HG03442 (cell line): Measurements from ENCODE around the gene PAF1.
A peak's percentile ranks its signal among the peaks of the same experiment; 100 is the strongest.

ENCODE experiments used
- ATAC-seq: cut with Tn5 transposase; IDR thresholded peaks from one replicate; pipeline ENCODE4 v1.9.1; 2021; ENCODE audit warnings: mild to moderate bottlenecking, moderate library complexity; ENCODE audit not compliant: unreplicated experiment

The PAF1 gene

DNA sequence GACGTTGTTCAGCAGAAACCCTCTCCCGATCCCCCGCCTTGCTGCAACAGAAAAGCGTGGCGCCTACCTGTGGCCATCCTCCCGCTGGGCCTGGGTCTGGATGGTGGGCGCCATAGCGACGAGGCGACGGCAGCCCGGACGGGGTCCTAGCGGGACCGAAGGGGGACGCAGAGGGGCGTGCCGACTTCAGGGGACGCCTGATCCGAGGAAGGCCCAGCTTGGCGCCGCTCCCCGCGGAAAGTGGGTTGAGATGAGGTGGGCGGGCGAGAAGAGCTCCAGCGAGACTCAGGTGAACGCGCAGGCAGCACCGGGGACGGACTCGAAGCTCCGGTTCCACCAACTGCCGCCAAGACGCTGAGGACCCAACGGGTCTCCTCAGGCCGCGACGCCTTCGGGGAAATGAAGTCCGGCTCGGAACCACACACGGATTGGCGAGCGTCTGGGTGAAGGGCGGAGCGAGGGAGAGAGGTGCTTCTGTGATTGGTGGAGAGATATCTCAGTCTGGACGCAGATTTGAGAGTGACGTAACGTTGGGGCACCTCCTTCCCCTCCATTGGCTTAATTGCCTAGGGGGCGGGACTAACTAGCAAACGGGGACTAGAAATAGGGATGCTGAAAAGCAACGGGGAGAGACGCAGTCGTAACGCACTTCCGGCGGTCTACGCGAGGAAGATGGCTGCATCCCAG, at the start of gene PAF1, which contains the start of gene MED29:
TSS of gene PAF1 (minus strand) at position 356 of the 687 bp plus-strand sequence. CDS start at position 114, 242 bp downstream.
TSS of gene MED29 (plus strand) at position 628 of the 687 bp plus-strand sequence. CDS start at position 673, 45 bp downstream.
- ATAC-seq: peak; percentile 88

DNA sequence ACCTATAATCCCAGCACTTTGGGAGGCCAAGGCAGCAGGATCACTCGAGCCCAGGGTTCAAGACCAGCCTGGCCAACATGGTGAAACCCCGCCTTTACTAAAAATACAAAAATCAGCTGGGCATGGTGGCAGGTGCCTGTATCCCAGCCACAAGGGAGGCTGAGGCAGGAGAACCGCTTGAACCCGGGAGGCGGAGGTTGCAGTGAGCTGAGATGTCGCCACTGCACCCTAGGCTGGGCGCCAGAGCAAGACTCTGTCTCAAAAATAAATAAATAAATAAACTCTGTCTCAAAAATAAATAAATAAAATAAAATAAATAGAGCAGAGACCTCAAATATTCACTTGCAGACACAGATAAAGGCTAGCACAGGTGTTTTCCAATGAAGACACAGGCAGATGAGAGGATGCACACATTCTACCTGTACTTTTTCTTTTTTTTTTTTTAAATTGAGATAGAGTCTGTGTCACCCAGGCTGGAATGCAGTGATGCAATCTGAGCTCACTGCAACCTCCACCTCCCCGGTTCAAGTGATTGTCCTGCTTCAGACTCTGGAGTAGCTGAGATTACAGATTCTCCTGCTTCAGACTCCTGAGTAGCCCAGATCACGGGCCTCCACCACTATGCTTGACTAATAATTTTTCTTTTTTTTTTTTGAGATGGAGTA, 47.5 kb upstream of the PAF1 start:
- no peak for ATAC-seq

DNA sequence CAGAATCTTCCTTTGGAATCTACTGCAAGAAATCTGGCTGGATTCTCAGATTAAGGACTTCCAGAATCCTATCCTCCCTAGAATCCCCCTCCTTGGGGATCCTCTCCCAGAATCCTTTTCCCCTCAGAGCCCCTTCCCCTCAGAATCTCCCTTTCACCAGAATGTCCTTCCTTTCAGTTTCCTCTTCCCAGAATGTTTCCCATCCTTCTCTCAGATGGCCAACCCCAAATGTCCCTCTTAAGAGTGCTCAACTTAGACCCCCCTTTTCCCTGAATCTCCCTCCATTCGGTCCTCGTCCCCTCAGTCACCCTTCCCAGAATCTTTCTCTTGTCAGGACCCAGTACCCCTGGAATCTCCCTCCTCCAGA, 45.4 kb upstream of the PAF1 start:
- no peak for ATAC-seq

DNA sequence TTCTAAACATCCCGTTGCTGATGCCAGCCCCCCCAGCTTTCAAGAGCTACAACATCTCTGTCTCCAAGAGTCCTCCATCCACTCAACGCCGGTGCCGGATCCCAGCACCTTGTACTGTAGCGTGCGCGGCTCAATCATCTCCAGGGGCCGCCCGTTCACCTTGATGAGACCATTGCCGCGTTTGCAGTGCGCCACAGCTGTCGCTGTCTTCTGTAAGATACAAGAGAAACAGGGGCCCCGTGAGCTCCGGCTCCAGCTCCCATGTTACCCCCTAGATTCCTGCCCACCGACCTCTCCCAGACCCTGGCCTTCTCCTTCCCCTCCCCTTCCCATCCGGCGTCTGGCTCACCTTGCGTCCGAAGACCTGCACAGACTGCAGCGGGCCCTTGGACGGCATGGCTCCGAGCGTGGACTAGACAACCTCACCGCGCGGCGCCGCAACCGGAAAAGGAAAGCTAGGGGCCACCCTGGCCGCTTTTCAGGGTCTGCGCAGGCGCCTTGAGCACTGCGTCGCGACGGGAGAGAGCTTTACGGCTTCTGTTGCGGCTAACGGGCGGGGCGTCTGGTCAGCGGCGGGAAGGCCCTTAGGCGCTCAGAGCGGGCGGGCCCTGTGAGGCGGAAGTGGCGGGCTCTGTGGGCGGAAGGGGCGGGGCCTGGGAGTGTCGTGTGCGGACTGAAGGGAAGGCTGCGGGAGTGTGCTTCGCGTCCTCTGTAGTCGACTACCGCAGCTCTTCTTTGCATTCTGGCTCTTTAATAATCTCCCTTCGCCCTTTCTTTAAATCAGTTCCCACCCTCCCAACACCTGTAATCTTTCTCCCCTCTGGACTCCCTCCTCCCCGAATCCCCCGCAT, 44.8 kb upstream of the PAF1 start, which contains the start of gene RPS16:
TSS of gene RPS16 (minus strand) at position 451 of the 851 bp plus-strand sequence. CDS start at position 397, 54 bp downstream.
- peak; percentile 71 for ATAC-seq

DNA sequence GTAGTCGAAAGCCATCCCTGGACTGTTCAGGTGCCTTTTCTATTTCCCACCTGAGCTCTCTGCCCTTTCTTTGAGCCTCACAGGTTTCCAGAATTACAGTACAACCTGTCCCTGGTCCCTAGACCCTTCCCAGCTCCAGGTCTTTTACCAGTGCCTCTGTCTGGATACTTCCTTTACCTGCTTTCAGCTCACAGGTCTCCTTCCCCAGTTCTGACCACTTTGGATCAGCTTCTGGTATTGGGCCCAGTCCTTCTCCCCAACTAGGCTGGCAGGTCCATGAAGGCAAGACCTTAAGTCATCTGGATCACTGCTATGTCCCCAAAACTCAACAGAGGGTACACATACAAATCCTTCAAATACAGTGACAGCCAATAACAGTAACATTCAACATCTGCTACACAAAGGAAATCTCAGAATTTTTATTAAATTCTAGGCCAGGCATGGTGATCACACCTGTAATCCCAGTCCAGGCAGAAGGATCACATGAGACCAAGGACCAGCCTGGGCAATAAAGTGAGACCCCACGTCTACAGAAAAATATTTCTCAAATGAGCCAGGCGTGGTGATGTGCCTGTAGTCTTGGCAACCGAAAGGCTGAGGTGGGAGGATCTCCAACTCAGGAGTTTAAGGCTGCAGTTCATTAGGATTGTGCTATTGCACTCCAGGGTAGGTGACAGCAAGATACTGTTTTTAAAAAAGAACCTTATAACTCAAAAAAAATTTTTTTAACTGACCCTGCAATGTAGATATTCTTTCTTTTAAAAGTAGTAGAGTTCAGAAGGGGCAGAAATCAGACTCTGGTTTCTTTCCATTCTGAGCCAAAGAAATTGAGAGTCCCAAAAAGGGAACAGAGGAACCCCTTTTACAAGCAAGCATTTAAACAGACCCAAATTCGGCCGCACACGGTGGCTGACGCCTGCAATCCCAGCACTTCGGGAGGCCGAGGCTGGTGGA, 43.5 kb upstream of the PAF1 start:
- no peak for ATAC-seq

DNA sequence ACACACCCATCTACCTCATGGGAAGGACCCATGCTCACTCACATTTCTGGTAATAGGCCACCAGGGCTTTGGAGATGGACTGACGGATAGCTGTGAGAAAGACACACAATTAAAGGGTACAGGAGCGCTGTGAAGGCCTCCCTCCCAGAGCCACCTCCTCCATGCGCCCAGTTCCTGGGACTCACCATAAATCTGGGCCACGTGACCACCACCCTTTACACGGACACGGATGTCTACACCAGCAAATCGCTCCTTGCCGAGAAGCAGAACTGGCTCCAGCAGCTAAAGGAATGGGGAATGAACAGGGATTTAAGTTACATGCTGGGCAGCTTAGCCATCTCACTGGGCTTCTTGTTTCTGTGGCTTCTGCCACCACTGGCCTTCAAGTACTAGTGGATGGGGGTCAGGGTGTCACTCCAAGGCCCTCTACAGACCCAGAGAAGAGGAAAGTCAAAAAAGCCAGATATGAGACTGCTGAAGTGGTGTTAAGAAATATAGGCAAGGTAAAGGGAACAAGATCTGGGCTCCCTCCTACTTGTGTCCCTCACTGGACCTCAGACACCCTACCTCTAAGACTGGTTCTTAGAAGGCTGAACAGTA, 42.7 kb upstream of the PAF1 start:
- no peak for ATAC-seq

DNA sequence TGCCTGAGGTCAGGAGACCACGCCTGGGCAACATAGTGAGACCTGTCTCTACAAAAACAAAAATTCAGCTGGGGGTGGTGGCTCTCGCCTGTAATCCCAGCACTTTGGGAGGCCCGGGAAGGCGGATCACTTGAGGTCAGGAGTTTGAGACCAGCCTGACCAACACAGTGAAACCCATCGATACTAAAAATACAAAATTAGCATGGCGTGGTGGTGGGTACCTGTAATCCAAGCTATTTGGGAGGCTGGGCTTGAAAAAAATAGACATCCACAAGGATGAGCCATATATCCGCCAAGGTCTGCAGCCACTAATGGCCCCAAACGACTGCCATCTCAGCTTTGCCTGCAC, 41.7 kb upstream of the PAF1 start:
- no peak for ATAC-seq

DNA sequence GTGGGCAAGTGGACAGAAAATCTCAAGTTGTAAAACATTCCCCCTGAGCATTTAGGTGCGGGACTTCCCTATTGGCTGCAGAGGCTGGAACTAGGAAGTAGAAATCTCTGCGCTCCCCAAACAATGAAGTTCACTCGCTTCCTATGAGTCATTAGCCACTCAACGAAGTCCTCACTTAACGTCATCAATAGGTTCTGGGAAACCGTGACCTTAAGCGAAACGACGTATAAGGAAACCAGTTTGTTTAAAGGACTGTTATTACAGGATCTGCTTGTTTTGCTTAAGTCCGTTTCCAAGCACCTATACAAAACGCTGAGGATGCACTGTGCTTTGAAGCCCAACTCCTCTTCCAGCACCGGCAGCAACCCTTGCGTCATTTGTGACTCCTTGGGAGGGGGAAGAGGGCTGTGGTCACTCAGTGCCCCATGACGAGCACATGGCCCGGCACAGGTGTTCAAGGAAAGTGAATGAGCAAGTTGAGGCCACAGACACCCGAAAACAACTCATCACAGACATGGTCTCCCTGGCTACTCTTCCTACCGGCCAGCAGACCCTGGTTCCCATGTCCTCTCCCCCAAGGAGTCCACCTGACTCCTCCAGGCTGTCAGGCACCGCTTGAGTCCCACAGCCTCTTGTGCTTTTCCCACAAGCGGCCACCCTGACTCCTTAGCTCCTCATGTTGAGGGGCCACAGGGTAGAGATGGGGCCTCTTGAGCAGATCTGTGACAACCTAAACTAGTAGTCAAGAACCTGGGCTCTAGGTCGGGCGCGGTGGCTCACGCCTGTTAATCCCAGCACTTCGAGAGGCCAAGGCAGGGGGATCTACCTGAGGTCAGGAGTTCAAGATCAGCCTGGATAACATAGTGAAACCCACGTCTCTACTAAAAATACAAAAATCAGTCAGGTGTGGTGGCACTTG, 40.0 kb upstream of the PAF1 start:
- no peak for ATAC-seq

DNA sequence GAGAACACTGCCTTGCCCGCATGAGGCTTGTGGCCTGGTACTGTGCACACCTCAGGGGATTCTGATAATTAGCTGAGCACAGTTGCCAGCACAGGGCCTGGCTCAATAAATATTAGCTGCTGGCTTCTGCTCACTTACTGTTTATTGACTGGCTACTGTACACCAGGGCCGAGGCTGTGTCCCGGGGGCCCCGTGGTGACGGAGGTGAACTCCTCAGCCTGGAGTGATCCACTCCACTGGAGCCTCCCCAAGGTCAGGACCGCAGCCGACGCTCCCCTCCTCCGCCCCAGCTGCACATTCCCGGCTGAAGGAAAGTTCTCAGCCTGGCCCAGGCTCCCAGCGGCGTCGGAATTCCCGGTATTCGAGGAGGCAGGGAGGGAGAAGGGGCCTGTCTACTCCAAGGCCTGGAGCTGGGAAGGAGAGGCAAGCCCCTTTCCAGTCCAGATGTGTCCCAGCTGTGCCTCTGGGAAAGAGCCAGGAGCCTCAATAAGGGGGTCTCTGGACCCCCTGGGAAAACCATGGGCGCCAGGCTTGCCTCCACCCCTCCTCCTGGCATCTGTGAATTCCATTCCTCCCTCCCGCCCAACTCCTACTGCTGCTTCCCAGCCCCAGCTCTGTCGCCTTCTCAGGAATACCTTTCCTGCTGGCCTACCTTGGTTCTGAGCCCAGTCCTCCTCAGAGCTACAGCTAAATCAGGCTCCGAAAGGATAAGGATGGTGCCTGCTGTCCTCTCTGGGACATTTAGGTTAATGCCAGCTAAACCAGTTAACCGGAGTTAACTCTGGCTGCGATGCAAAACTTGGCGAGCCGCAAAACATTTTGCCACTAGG, 37.6 kb upstream of the PAF1 start:
- no peak for ATAC-seq

DNA sequence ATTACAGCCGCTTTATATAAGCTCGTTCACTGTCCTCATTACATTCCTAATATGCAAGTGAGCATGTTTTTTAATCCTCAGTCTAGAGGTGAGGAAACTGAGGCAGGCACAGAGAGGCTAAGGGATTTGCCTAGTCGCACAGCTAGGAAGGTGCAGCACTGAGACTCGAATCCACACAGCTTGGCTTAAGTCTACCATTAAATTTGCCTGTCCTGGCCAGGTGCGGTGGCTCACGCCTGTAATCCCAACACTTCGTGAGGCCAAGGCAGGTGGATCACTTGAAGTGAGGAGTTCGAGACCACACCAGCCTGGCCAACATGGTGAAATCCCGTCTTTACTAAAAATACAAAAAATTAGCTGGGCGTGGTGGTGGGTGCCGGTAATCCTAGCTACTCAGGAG, 36.8 kb upstream of the PAF1 start:
- ATAC-seq: no peak

DNA sequence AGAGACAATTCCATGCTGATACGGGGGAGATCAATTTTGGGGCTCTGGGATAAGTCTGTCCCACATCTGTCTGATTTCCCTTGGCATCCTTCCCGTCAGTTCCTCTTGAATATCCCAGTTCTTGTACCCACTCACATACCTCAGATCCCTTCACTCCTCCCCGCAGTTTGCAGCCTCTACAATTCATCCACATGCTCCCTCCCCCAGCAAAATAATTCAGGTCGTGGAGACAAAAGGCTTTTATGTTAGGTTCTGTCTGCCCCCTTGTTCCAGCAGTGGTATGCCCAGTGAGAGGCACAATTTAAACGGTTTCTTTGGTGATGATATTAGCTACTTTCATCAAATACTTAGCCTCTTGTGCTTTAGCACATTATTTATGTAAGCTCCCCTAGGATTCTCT, 35.3 kb upstream of the PAF1 start:
- ATAC-seq: no peak

DNA sequence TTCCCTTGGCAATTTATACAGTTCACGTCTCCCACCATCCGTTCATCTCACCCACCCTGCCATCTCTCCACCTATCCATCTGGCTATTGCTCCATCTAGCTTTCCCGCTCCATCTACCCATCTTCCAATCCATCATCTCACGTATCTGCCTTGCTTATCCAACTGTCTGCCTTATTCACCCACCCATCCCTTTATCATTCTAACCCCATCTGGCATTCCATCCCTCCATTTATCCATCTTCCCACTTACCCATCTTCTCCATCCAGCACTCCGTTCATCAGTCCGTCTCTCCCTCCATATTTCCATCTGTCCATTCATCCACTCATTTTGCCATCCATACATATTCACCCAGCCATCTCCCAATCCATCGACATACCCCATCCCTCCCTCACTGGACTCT, 34.8 kb upstream of the PAF1 start:
- no peak for ATAC-seq

DNA sequence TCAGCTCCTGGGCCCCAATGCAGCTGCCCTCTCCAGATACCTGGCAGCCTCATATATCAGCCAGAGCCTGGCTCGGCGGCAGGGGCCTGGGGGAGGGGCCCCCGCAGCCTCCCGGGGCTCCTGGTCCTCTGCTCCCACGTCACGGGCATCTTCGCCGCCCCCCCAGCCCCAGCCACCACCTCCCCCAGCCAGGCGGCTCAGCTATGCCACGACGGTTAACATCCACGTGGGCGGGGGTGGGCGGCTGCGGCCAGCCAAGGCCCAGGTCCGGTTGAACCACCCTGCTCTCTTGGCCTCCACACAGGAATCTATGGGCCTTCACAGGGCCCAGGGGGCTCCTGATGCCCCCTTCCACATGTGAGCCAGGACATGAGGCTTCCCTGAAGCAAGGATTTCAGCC, 34.0 kb upstream of the PAF1 start:
- no peak for ATAC-seq

DNA sequence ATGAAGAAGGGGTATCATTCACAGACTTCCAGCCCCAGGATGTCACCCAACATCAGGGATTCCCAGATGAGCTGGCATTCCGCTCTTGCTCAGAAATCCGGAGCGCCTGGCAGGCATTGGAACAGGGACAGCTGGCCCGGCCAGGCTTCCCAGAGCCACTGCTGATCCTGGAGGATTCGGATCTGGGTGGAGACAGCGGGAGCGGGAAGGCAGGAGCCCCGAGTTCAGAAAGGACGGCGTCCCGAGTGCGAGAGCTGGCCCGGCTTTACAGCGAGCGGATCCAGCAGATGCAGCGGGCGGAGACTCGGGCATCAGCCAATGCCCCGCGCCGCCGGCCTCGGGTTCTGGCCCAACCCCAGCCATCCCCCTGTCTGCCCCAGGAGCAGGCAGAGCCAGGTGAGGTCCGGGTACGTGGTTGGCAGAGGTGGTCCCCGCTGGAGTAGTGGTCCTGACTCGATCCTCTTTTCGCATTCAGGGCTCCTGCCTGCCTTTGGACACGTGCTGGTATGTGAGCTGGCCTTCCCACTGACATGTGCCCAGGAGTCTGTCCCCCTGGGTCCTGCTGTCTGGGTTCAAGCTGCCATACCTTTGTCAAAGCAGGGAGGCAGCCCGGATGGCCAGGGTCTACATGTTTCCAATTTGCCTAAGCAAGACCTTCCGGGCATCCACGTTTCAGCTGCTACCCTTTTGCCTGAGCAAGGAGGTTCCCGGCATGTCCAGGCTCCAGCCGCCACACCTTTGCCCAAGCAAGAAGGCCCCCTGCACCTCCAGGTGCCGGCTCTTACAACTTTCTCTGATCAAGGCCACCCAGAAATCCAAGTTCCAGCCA, 32.6 kb upstream of the PAF1 start:
- ATAC-seq: no peak

DNA sequence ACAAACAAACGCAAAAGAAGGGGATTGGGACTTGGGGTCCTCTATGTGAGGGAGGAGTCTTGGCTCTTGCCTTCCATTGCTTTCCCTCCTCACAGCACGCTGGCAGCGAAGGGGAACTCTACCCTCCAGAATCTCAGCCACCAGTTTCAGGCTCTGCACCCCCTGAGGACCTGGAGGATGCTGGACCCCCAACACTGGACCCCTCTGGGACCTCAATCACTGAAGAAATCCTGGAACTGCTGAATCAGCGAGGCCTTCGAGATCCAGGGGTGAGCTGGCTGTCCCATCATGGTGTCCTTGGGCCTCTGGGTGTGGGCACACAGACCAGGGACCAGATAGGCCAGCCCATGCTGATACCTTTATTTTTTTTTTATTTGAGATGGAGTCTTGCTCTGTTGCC, 31.1 kb upstream of the PAF1 start:
- no peak for ATAC-seq

DNA sequence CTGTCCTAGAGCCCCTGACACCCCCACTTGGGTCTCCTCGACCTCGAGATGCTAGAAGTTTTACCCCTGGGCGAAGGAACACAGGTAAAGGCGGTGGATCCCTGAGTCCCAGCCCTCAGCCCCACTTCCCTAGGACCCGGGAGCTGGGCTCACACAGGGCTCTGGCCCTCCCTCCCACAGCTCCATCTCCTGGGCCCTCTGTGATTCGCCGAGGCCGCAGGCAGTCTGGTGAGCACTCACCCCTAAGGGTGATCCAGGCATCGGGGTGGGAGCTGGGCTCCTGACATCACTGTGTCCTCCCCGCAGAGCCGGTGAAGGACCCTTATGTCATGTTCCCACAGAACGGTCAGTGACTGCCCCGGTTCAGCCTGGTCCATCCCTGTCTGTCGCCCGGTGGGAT, 29.9 kb upstream of the PAF1 start:
- no peak for ATAC-seq

DNA sequence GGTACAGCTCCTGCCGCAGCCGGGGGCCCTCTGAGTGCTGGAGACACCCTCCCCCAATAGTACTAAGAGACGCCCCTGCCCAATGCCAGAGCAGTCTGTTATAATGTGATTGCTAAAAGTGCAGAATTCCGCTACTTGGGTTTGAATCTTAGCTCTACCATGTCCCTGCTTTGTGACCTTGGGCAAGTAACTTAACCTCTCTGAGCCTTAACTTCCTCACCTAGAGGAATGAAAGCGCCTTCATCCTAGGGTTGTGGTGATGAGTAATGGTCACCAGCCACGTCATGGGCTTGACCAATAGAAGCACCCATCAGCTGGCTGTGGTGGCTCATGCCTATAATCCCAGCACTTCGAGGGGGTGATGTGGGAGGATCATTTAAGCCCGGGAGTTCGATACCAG, 28.1 kb upstream of the PAF1 start:
- ATAC-seq: no peak
